Activated naive CD4-positive, alpha-beta T cell (primary cell): ENCODE data around the gene OTOF.
"Not testable (repeated sequence)": the region's sequence is repeated elsewhere in the genome, so short reads cannot be mapped to it uniquely, and the experiment has no call there.

ENCODE experiments used
- DNase-seq, 4 experiments: peaks; one replicate each; lab custom pipeline; 2025; lab: John Stamatoyannopoulos, UW

OTOF gene

GRCh38 chr2:26479789-26480565, 2.1 kb upstream of the OTOF start:
- no peak for DNase-seq

GRCh38 chr2:26479131-26479788, 1.3 kb upstream of the OTOF start:
- no peak for DNase-seq

- no peak for DNase-seq
These were observed 442 bp upstream of the OTOF start for GRCh38 chr2:26478366-26478765.

GRCh38 chr2:26477126-26477910, 606 bp downstream of the OTOF start:
- no peak for DNase-seq

GRCh38 chr2:26475832-26476501, 2.0 kb downstream of the OTOF start:
- DNase-seq = no peak

GRCh38 chr2:26475037-26475436, 2.9 kb downstream of the OTOF start:
- no peak for DNase-seq

GRCh38 chr2:26474261-26474785, 3.6 kb downstream of the OTOF start:
- DNase-seq = no peak

GRCh38 chr2:26473796-26474195, 4.1 kb downstream of the OTOF start:
- no peak for DNase-seq

GRCh38 chr2:26472821-26473655, 4.9 kb downstream of the OTOF start:
- DNase-seq = no peak

- no peak for DNase-seq
These were observed 5.9 kb downstream of the OTOF start for GRCh38 chr2:26471766-26472706.

- DNase-seq = no peak
These were observed 6.6 kb downstream of the OTOF start for GRCh38 chr2:26471289-26471688.

- DNase-seq = no peak
These were observed 7.2 kb downstream of the OTOF start for GRCh38 chr2:26470601-26471260.

- DNase-seq = no peak
These were observed 8.0 kb downstream of the OTOF start for GRCh38 chr2:26469955-26470354.

- DNase-seq = peak in 2 of 4 experiments; percentile 4 to 34
These were observed 8.7 kb downstream of the OTOF start for GRCh38 chr2:26469092-26469710.

GRCh38 chr2:26468544-26468943, 9.4 kb downstream of the OTOF start:
- not testable (repeated sequence) for DNase-seq

- DNase-seq = no peak
These were observed 11.1 kb downstream of the OTOF start for GRCh38 chr2:26466662-26467310.

GRCh38 chr2:26465981-26466471, 11.9 kb downstream of the OTOF start:
- no peak for DNase-seq

- DNase-seq = no peak
These were observed 12.5 kb downstream of the OTOF start for GRCh38 chr2:26465266-26465925.
